Left lung (tissue), 10 donors: ENCODE results near the gene LAPTM4A. TPM values are rescaled to one million over a fixed set of nuclear protein-coding genes. Genes with fewer than 3 reads are reported as not detected.

ENCODE experiments used
- ATAC-seq: fragments of 200-7000 bp; cut with Tn5 transposase; one replicate; pipeline ENCODE4 v1.9.1; 2020; ENCODE audit warnings: moderate library complexity
- DNase-seq, 4 donors: peaks; one replicate each; pipeline ENCODE4 v3.0.0-alpha.2; 2013 to 2020
- H3K27ac ChIP-seq, 2 donors: fragments of 200-600 bp; sonication (generic) in 1 of 2; one replicate each; pipeline versions ENCODE4 v1.5.0 to v1.8.0; 2020 to 2021
- H3K27me3 ChIP-seq, 2 donors: fragments of 200-600 bp; sonication (generic) in 1 of 2; one replicate each; pipeline versions ENCODE4 v1.5.0 to v1.8.0; 2020 to 2021
- H3K36me3 ChIP-seq, 2 donors: fragments of 200-600 bp; sonication (generic) in 1 of 2; one replicate each; pipeline versions ENCODE4 v1.5.0 to v1.8.0; 2020 to 2021
- H3K4me1 ChIP-seq, 2 donors: fragments of 200-600 bp; one replicate each; pipeline ENCODE4 v1.8.0; 2021
- H3K4me3 ChIP-seq, 2 donors: fragments of 200-600 bp; sonication (generic) in 1 of 2; one replicate each; pipeline versions ENCODE4 v1.5.0 to v1.8.0; 2020 to 2021; ENCODE audit warnings: mild to moderate bottlenecking in 1 of 2
- H3K9me3 ChIP-seq, 2 donors: fragments of 200-600 bp; sonication (generic) in 1 of 2; one replicate each; pipeline versions ENCODE4 v1.5.0 to v1.8.0; 2020 to 2021
- CTCF ChIP-seq, 2 donors: fragments of 200-600 bp; sonication (generic) in 1 of 2; IDR thresholded peaks; one replicate each; pipeline versions ENCODE4 v1.5.0 to v1.8.0; 2021; ENCODE audit warnings: antibody characterized with exemption in 2 of 2
- intact Hi-C, 2 donors: fragments of 100-400 bp; cut with DNase I; formaldehyde crosslinking; loops; one replicate each; pipeline versions ENCODE4 v1.11.2 to v1.14.2; 2022
- polyA plus RNA-seq, 6 donors: library from polyadenylated mRNA; unstranded; fragments of 120-200 nt; gene quantifications; one replicate each; pipeline ENCODE4 v1.2.1, GENCODE V29; 2013; ENCODE audit not compliant: insufficient read length in 6 of 6
- total RNA-seq, 2 donors: library from RNA; stranded (reverse); fragmentation: NEBNext Ultra II Directional; extraction: Animal tissue kit (Norgen Biotek cat#: 25700); gene quantifications; one replicate each; pipeline ENCODE4 v1.2.1, GENCODE V29; 2021
- donor health status: DM: no; HTN: yes; CAD: no.
- donor health status: DM: no; HTN: no; CAD: no.

LAPTM4A gene
- total and polyA plus RNA-seq, 8 donors, result 220 to 531 (median 464) TPM

GRCh38 chr2:19989342-19989666 lies 62.1 kb downstream of the LAPTM4A start:
- H3K27ac ChIP-seq, result peak overlapping the region; percentile 15 to 72
- peaks cover 0 to 4% of the 10 kb centered on the region in 2 donors for H3K36me3 ChIP-seq
- peak overlapping the region; percentile 75 for H3K4me3 ChIP-seq
- intact Hi-C loops, result no loop called here
- H3K9me3 ChIP-seq, result no peaks in the 10 kb centered on the region
- peaks cover 6 to 13% of the 10 kb centered on the region in 2 donors for H3K4me1 ChIP-seq
- TF ChIP-seq CTCF (IDR thresholded peaks at IDR 0.05), result no peak
- peaks cover 2 to 29% of the 10 kb centered on the region in 2 donors for H3K27me3 ChIP-seq
- DNase-seq (no peak), ATAC-seq (no peak)

GRCh38 chr2:19988600-19988999 lies 62.8 kb downstream of the LAPTM4A start:
- no peaks in the 10 kb centered on the region for H3K9me3 ChIP-seq
- H3K4me1 ChIP-seq, result peaks cover 6 to 13% of the 10 kb centered on the region in 2 donors
- H3K36me3 ChIP-seq, result peaks cover 0 to 4% of the 10 kb centered on the region in 2 donors
- H3K27ac ChIP-seq, result no peak overlapping the region
- no peak for TF ChIP-seq CTCF (IDR thresholded peaks at IDR 0.05)
- peaks cover 2 to 29% of the 10 kb centered on the region in 2 donors for H3K27me3 ChIP-seq
- H3K4me3 ChIP-seq, result peak overlapping the region in 1 of 2 donors; percentile 75
- no peak for ATAC-seq
- DNase-seq, result no peak
- intact Hi-C loops, result no loop called here

- TF ChIP-seq CTCF (IDR thresholded peaks at IDR 0.05), result no peak
- intact Hi-C loops, result no loop called here
These were observed 63.5 kb downstream of the LAPTM4A start for GRCh38 chr2:19987936-19988335.

More at GRCh38 chr2:19987936-19988335, 63.5 kb downstream of the LAPTM4A start:
- Histone ChIP-seq H3K36me3 (peaks cover 0 to 4% of the 10 kb centered on the region in 2 donors), H3K27ac (no peak overlapping the region), H3K4me1 (peaks cover 6 to 13% of the 10 kb centered on the region in 2 donors), H3K27me3 (peaks cover 0 to 26% of the 10 kb centered on the region in 2 donors), H3K9me3 (no peaks in the 10 kb centered on the region), H3K4me3 (no peak overlapping the region)
- no peak for ATAC-seq
- DNase-seq, result no peak

Other genes with a start within 250 kb of the LAPTM4A start
- gene TTC32, start 149.6 kb downstream of the LAPTM4A start, total RNA-seq, result 1 to 10 TPM; 6.6 to 9.3 TPM
- gene TTC32, start 149.6 kb downstream of the LAPTM4A start, polyA plus RNA-seq, result 10 to 100 TPM; 27.4 to 42.7 (median 34.1) TPM
- 1 to 10 TPM; 8.0 to 8.1 TPM for gene WDR35, start 61.5 kb downstream of the LAPTM4A start, total RNA-seq
- gene WDR35, start 61.5 kb downstream of the LAPTM4A start, polyA plus RNA-seq, result 10 to 100 TPM; 26.6 to 32.3 (median 28.7) TPM
- gene MATN3, start 39.0 kb downstream of the LAPTM4A start, total RNA-seq, result 1 to 10 TPM; 3.7 to 9.1 TPM
- gene MATN3, start 39.0 kb downstream of the LAPTM4A start, polyA plus RNA-seq, result 10 to 100 TPM in 2 of 6 donors, 1 to 10 TPM in 4; 8.1 to 12.0 (median 9.7) TPM
- gene SDC1, start 173.5 kb upstream of the LAPTM4A start, total RNA-seq, result 100 to 1,000 TPM; 127 to 278 TPM
- 100 to 1,000 TPM in 4 of 6 donors, 10 to 100 TPM in 2; 88.9 to 152 (median 106) TPM for gene SDC1, start 173.5 kb upstream of the LAPTM4A start, polyA plus RNA-seq